Fibroblast of upper back skin (primary cell): Measurements from ENCODE around the gene TRIM22.
A peak's percentile ranks its signal among the peaks of the same experiment; 100 is the strongest.
"Not testable (repeated sequence)": the region's sequence is repeated elsewhere in the genome, so short reads cannot be mapped to it uniquely, and the experiment has no call there.

Experiments
- DNase-seq: peaks from one replicate; pipeline ENCODE4 v3.0.0-alpha.2; 2013

TRIM22 gene

DNA sequence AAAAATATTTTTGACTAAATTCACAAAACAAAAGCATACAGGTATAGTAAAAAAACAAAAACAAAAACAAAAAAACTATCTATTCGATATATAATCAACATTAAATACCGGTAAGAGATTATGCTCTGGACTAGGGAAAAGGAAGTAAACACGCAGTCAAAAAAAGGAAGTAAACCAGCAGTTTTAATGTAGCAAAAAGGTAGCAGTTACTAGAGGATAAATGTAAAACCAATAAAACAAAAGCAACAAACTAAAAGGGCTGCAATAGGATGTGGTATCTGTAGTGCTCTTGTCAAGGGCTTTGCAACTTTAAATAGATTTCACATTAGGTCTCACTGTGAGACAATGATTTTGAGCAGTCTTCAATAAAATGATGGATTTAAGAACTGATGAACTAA is 2.4 kb downstream of the TRIM22 start:
- no peak for DNase-seq

DNA sequence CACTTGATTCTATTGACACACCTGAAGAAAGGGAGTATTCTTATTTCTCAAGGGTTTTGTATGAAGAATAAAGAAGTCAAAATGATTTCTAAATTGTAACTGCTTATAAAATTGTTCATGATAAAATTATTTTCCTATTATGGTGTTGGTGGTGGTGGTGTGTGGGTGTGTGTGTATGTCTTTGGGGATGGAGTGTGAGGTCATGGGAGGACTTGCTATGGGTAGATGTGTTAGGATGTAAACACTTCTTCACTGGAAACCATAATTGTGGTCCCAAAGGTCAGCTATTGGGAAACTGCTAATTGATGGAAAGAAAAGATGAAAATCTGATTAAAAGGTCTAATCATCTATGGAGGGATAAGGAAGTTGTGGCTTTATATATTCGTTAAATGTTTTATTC is 5.1 kb downstream of the TRIM22 start:
- no peak for DNase-seq

DNA sequence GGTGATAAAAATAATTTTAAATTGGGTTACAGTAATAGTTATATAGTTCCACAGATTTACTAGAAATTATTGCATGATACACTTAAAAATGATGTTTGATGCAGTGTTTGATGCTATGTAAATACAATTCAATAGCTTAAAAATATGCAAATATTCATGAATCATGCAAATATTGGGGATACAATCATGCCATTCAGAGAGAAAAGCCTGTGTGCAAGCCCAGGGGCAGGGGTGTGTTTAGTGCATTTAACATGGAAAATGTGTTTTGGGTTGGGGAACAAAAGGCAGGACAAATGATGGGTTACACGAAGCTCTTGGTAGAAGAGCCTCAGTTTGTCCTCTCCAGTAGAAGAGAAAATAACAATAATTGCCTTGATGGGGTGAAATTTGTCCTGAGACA is 6.0 kb downstream of the TRIM22 start:
- DNase-seq: no peak

DNA sequence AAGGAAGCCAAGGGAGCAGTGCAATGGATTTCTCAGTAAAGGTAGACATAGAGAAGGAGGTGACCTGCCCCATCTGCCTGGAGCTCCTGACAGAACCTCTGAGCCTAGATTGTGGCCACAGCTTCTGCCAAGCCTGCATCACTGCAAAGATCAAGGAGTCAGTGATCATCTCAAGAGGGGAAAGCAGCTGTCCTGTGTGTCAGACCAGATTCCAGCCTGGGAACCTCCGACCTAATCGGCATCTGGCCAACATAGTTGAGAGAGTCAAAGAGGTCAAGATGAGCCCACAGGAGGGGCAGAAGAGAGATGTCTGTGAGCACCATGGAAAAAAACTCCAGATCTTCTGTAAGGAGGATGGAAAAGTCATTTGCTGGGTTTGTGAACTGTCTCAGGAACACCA is 6.6 kb downstream of the TRIM22 start:
- peak; percentile 11 for DNase-seq

DNA sequence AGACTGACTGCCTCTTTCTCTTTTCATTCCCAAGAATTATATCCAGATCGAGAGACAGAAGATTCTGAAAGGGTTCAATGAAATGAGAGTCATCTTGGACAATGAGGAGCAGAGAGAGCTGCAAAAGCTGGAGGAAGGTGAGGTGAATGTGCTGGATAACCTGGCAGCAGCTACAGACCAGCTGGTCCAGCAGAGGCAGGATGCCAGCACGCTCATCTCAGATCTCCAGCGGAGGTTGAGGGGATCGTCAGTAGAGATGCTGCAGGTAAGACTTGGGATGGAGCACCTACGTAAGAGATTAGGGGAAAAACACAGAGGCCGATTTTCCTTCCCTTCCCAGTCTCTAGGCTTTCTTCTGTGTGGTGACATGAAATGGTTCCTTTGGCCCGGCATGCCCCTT is 8.7 kb downstream of the TRIM22 start:
- no peak for DNase-seq

DNA sequence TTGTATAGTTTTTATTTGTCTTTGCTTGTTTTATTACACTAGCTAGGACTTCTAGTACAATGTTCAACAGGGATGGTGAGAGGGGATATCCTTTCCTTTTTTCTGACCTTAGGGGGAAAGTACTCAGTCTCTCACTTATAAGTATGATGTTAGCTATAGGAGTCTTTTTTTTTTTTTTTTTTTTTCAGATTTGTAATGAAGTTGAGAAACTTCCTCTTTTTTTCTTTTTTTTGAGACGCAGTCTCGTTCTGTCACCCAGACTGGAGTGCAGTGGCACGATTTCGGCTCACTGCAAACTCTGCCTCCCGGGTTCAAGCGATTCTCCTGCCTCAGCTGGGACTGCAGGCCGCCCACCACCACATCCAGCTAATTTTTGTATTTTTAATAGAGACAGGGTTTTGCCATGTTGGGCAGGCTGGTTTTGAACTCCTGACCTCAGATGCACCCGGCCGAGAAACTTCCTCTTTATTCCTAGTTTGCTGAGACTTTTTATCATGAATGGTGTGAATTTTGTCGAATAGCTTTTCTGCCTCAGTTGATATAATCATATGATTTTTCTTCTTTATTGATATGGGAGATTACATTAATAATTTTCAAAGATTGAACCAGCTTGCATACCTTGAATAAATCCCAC is 10.9 kb downstream of the TRIM22 start:
- DNase-seq: no peak

DNA sequence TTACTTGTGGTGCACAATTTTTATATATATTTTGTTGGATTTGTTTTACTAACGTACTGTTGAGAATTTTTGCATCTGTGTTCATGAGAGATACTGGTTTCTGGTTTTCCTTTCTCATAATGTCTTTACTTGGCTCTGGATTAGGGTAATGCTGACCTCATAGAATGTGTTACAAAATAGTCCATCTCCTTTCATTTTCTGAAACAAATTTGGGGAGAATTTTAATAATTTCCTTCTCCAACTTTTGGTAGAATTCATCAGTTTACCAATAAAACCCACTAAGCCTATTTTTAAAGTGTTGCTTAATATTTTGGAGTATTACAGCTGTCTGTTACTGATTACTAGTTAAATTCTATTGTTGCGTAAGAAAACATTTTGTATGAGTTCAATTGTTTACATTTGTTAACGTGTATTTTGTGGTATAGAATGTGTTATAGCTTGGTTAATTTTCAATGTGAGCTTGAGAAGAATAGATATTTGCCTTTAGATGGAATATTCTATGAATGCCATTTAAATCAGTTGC is 11.5 kb downstream of the TRIM22 start:
- DNase-seq: no peak

DNA sequence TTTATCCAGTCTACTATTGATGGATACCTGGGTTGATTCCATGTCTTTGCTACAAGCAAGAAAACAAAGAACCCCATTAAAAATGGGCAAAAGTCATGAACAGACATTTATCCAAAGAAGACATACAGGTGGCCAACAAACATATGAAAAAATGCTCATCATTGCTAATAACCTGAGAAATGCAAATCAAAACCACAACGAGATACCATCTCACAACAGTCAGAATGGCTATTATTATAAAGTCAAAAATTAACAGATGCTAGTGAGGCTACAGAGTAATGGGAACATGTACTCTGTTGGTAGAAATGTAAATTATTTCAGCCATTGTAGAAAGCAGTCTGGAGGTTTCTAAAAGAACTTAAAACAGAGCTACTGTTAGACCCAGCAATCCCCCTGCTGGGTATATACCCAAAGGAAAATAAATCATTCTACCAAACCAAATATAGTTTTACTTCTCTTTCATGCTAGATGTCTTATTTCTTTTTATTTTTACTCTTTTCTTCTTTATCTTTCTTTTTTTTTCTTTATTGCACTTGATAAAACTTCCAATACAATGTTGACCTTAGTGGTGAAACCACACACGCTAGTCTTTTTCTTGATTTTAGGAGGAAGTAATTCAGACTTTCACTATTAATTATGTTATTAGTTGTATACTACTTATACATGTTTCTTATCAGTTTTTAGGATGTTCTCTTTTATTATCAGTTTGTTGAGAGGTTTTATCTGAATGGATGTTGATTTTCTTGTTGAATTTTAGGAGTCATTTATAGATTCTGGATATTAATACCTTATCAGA is 14.3 kb downstream of the TRIM22 start:
- no peak for DNase-seq

DNA sequence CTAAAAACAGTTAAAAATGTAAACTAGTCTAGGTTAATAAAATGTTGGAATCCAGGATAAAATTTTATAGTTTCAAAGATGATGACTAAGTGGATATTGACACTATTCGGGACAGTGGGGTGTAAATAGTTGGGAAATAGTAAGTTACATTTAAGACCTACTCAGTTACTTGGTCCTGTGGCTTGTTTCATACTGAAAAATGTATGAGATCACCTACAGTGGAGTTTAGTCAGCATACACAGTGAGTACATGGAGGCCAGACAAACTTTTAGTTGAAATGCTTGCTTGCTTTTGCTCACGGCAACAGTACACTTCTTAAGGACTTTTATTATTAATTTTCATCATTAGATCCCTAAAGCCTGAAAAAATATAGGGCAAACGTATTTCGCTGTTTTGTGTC is 16.1 kb downstream of the TRIM22 start:
- peak; percentile 18 for DNase-seq

DNA sequence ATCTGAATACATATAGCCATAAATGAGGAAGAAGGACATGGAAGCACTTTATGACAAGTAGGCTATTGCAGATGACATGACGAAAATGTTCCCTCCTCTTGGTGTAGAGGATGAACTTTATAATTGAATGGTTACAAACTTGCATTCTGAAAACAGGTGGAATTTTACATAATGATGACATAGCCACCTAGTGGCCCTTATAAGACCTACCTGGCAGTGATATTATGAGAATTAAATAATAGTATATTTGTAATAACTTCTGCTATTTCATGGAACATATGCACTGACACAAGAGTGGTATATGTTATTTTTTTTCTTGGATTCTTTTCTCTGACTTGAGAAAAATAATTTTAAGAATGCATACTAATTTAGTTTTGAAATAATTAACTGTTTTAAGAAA is 22.9 kb downstream of the TRIM22 start:
- DNase-seq: no peak

DNA sequence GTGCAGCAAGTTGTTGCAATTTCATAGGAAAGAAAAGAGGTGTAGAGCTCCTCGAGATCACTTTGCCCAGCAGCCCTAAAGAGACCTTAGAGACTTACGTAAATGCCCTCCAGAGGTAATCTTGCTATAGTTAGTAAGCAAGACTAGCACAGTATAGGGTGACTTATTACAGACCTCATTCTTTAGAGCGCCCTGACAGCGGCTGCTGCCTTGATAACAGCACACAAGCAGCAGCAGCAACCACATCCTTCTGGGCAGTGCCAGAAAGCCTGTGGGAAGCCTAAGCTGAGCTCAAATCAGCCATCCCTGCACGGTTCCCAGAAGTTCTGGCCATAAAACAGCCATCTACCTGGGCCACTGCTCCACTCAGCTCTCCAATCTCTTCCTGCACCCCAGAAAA is 24.1 kb downstream of the TRIM22 start:
- DNase-seq: no peak

DNA sequence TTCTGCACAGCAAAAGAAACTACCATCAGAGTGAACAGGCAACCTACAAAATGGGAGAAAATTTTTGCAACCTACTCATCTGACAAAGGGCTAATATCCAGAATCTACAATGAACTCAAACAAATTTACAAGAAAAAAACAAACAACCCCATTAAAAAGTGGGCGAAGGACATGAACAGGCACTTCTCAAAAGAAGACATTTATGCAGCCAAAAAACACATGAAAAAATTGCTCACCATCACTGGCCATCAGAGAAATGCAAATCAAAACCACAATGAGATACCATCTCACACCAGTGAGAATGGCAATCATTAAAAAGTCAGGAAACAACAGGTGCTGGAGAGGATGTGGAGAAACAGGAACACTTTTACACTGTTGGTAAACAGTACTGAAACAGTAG is 26.9 kb downstream of the TRIM22 start:
- not testable (repeated sequence) for DNase-seq

DNA sequence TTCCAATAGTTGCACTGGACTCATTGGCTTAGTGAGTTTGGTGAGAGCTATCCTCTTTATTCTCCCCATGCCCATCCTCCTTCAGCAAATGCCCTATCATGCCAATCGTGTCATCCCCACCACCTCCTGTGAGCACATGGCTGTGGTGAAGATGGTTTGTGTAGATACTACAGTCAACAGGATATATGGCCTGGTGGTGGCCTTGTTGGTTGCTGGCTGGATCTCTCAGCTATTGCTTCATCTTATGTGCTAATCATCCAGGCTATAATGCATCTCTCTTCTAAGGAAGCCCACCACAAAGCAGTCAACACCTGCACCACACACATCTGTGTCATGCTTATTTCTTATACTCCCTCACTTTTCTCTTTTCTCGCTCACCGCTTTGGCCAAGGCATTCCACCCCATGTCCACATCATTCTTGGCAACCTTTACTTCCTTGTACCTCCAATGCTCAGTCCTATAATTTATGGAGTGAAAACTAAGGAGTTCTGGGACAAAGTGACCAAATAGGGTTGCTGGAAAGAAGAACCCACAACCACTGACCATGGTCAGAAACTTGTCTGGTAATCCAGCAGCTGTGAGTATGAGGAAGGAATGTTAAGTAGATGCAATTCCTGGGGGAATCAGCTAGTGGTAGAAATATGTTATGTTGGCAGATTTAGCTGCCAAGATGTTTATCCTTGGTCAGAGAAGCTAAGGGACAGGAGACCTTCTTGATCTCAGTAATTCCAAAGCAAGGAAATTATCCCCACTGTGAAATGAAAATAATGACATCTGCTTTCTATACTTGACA is 30.3 kb downstream of the TRIM22 start:
- DNase-seq: peak; percentile 32

DNA sequence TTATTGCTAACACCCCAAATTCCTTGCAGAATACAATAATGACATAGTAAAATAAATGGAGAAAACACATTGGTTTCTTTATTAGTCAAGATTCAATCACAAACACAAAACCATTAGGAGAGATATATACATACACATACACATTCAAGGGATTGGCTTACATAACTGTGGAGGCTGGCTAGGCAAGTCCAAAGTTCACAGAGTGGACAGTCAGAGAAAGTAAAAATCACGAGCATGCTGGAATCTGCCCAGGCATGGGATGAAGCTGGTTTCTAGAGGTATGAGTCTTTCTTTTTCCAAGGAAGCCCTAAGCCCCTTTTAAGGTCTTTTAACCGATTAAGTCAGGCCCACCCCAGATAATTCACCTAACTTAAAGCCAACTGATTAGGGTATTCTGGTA is 33.0 kb downstream of the TRIM22 start:
- DNase-seq: no peak

DNA sequence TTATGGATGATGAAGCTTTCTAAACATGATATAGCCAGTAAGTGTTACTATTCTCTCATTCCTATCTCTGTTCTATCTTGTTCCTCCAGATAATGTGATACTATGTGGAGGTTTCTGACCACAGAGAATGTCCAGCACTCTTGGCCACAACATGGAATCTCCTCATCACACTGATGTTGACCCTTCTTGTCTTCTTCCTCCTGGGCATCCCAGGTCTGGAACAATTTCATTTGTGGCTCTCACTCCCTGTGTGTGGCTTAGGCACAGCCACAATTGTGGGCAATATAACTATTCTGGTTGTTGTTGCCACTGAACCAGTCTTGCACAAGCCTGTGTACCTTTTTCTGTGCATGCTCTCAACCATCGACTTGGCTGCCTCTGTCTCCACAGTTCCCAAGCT is 36.8 kb downstream of the TRIM22 start:
- no peak for DNase-seq

DNA sequence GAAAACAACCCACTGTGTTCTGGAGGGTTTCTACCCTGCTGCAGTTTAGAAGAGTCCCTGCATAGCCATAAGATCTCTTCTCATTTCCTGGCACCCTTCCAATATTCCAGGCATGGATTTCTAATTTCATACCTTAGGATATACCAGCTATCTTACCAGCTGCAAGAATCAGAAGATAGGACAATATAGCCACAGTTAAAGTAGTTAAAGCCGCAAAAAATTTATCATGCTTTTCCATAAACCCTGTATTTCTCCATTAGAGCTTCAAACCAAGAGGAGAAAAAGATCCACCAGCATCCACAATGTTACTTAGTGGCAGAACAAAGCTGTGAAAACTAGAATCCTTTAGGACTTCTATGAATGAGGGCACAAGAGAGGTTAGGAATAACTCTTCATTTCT is 38.1 kb downstream of the TRIM22 start:
- DNase-seq: no peak

DNA sequence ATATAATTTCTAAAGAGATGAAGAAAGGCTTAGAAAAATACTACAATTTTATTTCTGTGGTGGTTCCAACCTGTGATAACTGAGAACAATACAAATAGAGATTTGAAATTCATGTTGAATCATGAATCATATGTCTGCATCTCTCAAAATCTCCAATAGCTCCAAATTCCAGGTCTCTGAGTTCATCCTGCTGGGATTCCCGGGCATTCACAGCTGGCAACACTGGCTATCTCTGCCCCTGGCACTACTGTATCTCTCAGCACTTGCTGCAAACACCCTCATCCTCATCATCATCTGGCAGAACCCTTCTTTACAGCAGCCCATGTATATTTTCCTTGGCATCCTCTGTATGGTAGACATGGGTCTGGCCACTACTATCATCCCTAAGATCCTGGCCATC is 46.8 kb downstream of the TRIM22 start, which contains the start of gene OR56B1:
Gene OR56B1 (plus strand): TSS at position 53 of the 400 bp plus-strand sequence. CDS start 69 bp downstream, at position 122.
- peak; percentile 6 for DNase-seq

DNA sequence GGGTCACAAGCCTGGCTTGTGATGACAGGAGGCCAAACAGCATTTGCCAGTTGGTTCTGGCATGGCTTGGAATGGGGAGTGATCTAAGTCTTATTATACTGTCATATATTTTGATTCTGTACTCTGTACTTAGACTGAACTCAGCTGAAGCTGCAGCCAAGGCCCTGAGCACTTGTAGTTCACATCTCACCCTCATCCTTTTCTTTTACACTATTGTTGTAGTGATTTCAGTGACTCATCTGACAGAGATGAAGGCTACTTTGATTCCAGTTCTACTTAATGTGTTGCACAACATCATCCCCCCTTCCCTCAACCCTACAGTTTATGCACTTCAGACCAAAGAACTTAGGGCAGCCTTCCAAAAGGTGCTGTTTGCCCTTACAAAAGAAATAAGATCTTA is 47.5 kb downstream of the TRIM22 start:
- peak; percentile 75 for DNase-seq

DNA sequence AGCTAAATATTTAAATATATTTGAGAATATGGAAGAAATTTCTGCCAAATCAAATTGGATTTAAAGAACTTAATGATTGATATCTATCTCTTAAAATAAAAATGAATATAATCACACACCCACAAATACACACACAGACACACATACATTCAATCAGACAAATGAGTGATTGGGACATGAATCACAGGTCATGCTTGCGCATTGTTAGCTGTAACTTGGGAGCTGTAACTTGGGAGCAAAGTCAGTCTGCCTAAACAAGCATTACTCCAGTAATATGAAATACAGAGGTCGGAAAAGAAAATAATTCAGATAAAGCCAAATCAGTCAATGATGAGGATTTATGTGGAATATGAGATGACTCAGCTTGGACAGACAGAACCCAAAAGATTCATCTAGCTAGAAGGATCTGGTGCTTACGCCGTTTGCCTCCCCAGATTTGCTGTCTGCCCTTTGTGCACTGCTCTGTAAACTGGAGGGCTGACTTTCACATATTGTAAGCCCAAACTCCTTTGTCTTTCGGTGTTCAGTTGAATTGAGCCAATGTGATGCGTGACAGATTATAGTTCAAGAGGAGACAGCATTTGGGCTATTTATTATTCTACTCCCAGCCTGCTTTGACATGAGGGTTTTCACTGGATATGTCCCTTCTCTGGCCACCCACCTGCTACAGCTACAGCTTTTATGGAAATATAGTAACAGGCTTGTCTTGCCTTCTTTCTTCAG is 48.2 kb downstream of the TRIM22 start:
- peak; percentile 29 for DNase-seq

DNA sequence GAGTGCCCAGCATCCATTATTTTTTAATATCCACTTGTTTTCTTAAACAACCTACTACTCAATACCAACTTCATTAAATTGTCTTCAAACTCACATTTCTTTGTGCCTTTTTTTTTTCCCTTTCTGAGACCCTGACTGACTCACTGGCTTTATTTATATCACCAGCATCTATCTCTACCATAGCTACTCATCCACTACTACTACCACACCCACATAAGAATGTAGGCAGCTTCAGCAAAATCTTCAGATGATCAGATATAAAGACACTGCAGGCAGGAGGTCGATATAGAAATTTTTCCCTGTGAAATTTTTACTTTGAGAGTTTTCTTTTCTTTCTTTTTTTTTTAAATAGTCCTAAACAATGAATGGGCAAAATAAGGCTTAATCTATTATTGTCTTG is 48.8 kb downstream of the TRIM22 start:
- no peak for DNase-seq

DNA sequence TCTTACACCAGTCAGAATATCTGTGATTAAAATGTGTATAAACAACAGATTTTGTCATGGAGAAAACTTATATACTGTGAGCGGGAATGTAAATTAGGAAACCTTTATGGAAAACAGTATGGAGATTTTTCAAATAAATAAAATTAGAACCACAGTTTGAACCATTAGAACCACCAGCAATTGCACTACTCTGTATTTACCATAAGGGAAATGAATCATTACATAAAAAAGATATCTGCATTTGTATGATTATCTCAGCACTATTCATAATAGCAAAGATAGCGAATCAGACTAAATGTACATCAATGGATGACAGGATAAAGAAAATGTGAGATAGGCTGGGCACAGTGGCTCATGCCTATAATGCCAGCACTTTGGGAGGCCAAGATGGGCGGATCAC is 57.0 kb downstream of the TRIM22 start:
- no peak for DNase-seq

DNA sequence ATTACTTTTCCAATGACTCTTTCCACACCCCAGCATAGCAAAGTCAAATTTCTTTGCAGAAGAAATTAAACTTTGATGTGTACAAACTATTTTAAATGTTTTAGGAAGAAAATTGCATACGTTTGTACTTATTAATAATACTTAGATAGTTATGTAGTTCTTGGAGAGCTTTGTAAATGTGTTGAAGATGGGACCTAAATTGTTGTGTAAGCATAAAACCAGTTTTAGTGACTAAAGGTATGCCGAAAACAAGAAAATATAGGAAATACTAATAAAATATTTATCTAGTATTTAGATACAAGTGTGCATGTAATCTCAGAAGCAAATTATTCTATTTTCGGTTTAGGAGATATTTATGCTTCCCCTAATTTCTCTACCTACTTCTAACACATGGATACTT is 60.2 kb downstream of the TRIM22 start:
- no peak for DNase-seq

DNA sequence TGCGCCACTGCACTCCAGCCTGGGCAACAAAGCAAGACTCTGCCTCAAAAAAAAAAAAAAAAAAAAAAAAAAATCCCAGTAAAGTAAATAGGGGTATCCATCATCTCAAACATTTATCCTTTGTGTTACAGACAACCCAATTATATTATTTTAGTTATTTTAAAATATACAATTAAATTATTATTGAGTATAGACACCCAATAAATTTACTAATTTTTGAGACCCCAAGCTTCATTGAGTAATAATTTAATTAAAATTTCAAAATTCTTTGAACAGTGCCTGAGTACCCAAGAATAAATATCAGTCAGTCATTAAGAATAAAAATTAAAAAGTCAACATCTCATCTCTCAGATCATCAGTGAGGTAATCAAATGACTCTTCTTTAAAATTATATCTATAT is 64.4 kb downstream of the TRIM22 start, which contains the start of gene OR52N4:
Gene OR52N4 (plus strand): TSS at position 301 of the 400 bp plus-strand sequence. CDS start 498 bp downstream, outside the sequence.
- DNase-seq: no peak
